ENCODE data around the gene KRTDAP.

The KRTDAP gene, protein sequence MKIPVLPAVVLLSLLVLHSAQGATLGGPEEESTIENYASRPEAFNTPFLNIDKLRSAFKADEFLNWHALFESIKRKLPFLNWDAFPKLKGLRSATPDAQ

GRCh38 chr19:35490364-35490763 lies at the start of gene KRTDAP:
Gene KRTDAP (minus strand): TSS chr19:35490464. CDS start chr19:35490442, 22 bp downstream.
- DNase-seq: no peak

GRCh38 chr19:35539850-35540249 lies 49.6 kb upstream of the KRTDAP start:
- no peak for DNase-seq

DNA sequence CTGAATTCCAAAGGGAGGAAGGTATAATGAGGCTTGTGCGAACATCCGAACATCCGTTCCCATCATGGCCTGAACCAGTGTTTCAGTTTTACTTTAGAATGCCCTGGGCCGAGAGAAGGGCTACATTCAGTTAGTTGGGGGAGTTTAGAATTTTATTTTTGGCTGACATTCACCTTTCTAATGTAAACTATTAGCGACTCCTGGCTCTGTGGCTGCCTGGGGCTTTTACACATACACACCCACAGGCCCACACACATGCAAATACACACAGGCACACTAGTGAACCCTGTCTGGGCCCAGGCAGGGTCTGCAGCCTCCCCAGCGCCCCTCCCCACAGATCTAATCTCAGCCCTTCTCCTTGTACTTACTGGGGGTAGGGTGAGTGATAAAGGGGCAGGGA lies 49.0 kb upstream of the KRTDAP start:
- no peak for DNase-seq

- DNase-seq: peak; percentile 11
Observed at GRCh38 chr19:35534803-35535480, 44.7 kb upstream of the KRTDAP start.

- no peak for DNase-seq
Observed at GRCh38 chr19:35533822-35534392, 43.6 kb upstream of the KRTDAP start.

- DNase-seq: no peak
Observed at GRCh38 chr19:35533201-35533821, 43.0 kb upstream of the KRTDAP start, which contains the start of gene GAPDHS. Gene GAPDHS (plus strand): TSS chr19:35533456. CDS start chr19:35533528, 72 bp downstream.

- DNase-seq: no peak
Observed at GRCh38 chr19:35531291-35531690, 41.0 kb upstream of the KRTDAP start.

GRCh38 chr19:35529241-35530218 lies 39.3 kb upstream of the KRTDAP start:
- no peak for DNase-seq

GRCh38 chr19:35528218-35529038 lies 38.2 kb upstream of the KRTDAP start, which contains the start of gene SBSN:
Gene SBSN (minus strand): TSS chr19:35528311. CDS start chr19:35528281, 30 bp downstream.
- DNase-seq: no peak

DNA sequence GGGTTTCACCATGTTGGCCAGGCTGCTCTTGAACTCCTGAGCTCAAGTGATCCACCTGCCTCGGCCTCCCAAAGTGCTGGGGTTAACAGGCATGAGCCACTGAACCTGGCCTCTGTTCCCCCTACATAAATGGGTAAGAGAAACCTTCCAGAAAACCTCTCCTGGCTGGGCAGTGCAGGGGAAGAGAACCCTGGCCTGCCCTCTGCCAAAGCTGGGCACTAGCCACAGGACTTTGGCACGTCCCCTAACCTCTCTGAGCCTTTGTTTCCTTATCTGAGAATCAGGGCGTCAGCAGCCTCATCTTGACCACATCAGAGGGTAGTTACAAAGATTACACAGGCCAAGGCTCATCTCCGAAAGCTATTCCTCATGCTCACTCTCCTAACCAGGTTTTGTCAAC lies 35.6 kb upstream of the KRTDAP start:
- no peak for DNase-seq

- no peak for DNase-seq
Observed at GRCh38 chr19:35524181-35524837, 34.0 kb upstream of the KRTDAP start.

GRCh38 chr19:35522745-35523327 lies 32.6 kb upstream of the KRTDAP start:
- no peak for DNase-seq

DNA sequence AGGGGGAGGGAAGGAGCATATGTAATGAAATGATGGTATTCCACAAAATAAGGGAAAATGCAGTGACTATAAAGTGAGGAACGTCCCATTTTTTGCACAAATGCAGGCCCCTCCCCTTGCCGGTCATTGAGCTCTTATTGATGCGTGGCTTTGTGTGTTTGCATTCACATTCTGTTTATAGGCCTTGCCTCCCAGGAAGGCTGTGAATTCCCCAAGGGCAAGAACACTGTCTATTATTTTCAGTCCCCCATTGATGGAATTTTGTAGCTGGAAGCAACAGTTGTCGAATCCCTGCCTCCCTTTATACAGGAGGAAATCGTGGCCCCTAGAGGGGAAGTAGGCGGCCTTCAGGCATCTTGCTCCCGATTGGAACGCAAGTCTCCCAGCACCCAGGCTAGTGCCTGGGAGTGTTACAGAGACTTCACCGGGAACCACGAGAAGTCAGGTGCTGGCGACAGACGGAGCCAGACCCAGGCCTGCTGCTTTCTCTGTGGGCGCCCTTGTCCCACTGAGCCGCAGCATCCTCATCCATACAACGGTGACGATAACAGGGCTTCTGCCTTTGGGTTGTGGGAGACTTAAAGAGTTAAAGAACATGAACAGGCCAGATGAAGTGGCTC lies 31.0 kb upstream of the KRTDAP start:
- DNase-seq: no peak

GRCh38 chr19:35519291-35519690 lies 29.0 kb upstream of the KRTDAP start:
- DNase-seq: no peak

- no peak for DNase-seq
Observed at GRCh38 chr19:35518313-35518712, 28.0 kb upstream of the KRTDAP start.

DNA sequence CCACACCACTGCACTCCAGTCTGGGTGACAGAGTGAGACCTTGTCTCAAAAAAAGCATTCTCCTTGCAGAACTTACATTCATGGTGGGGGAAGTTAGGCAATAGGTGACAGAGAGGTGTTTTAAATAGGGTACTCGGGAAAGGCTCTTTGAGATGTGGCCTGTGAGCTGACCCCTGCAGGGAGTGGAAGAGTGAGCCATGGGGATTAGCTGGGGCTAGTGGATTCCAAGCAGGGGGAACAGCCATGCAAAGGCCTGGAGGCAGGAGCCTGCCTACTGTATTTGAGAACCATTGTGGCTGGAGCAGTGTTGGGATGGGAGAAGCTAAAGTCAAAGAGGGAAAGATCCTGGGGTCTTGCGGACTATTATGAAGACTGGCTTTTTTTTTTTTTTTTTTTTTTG lies 27.1 kb upstream of the KRTDAP start:
- no peak for DNase-seq

DNA sequence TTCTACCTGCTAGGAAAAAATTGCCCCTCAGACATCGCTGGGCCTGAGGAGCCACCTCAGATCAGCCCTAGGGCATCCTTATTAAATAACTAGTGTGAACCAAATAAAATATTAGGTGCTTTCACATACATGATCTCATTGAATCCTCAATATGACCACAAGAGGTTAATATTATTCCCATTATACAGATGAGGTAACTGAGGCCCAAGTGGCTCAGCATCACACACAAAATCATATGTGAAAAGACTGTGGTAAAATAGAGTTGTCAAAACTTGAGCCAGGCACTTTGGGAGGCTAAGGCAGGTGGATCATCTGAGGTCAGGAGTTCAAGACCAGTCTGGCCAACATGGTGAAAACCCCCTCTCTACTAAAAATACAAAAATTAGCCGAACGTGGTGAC lies 26.0 kb upstream of the KRTDAP start:
- no peak for DNase-seq

- DNase-seq: no peak
Observed at GRCh38 chr19:35514282-35514809, 24.1 kb upstream of the KRTDAP start.

- DNase-seq: no peak
Observed at GRCh38 chr19:35513628-35514281, 23.5 kb upstream of the KRTDAP start, which contains the start of gene DMKN. Gene DMKN (minus strand): TSS chr19:35513649. CDS start chr19:35513475, 174 bp downstream.

Data from NCI-H1436 (cell line).